ENCODE measurements around the gene ITGAL. TPM values are rescaled to one million over a fixed set of nuclear protein-coding genes. Genes with fewer than 3 reads are reported as not detected.
"Not testable (repeated sequence)": the region's sequence is repeated elsewhere in the genome, so short reads cannot be mapped to it uniquely, and the experiment has no call there.

ITGAL gene
- total RNA-seq, 2 donors from 2014 or later: 297 to 390 TPM

DNA sequence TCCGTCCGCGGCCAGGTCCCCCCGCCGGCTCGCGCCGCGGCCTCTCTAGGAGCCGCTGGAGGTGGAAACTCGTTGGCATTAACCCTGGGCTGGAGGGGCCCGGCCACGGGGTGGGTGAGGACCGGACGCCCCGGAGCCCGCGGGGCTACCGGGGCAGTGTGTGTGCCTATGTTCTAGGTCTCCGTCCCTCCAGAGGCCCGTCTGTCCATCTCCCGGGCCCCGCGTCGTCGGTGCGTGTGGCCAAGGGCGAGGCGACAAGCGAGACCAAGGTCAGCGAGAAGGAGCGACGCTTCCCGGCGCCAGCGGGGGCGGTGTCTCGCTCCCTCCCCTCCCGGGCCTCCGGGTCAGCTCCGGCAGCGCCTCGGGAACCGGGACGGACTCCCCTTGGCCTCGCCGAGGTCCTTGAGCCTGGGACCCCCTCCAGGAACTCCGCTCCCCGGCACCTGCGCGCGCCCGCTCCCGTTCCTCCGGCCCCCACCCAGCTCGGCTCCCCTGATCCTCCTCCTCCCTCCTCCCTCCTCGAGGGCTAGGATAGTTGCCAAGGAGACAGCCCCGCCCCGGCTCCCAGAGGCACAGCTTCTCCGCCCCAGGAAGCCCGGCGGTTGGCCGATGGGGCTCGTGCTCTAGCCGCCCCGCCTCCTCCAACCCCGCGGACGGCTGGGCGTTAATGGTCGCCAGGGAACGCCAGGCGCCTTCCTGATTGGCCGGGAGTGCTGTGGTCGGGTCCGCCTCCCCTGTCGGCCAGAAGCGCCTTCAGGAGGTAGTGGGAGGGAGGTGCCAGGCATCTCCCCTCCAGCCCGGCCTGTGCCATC, 54.5 kb downstream of the ITGAL start:
- ATAC-seq: peak; percentile 91
- Mint-ChIP-seq H3K36me3 (peaks cover 0 to 5% of the 10 kb centered on the region in 2 donors), H3K27ac (peak overlapping the region; percentile 79 to 90), H3K9me3 (no peaks in the 10 kb centered on the region)
- peak; percentile 93 to 95 for DNase-seq (ENCODE audit: low spot score in 2 of 2)

- Mint-ChIP-seq H3K27ac (peak overlapping the region; percentile 79 to 90), H3K9me3 (no peaks in the 10 kb centered on the region), H3K36me3 (no peaks in the 10 kb centered on the region)
- ATAC-seq: no peak
- no peak for DNase-seq (ENCODE audit: low spot score in 2 of 2)
These were observed 55.2 kb downstream of the ITGAL start for GRCh38 chr16:30527635-30528178.

GRCh38 chr16:30528799-30529457, 56.4 kb downstream of the ITGAL start:
- ATAC-seq: no peak
- Mint-ChIP-seq H3K27ac (no peak overlapping the region), H3K9me3 (no peaks in the 10 kb centered on the region), H3K36me3 (peaks cover 0 to 4% of the 10 kb centered on the region in 2 donors)
- no peak for DNase-seq (ENCODE audit: low spot score in 2 of 2)

GRCh38 chr16:30530163-30531037, 57.9 kb downstream of the ITGAL start:
- no peak for DNase-seq (ENCODE audit: low spot score in 2 of 2)
- peaks cover 7 to 11% of the 10 kb centered on the region in 2 donors for H3K36me3 Mint-ChIP-seq
- ATAC-seq: no peak
- H3K9me3 Mint-ChIP-seq: no peaks in the 10 kb centered on the region
- H3K27ac Mint-ChIP-seq: peak overlapping the region; percentile 27 to 88

GRCh38 chr16:30532285-30533145, 60.0 kb downstream of the ITGAL start:
- peak overlapping the region; percentile 96 to 98 for H3K27ac Mint-ChIP-seq

GRCh38 chr16:30533146-30533522, 60.6 kb downstream of the ITGAL start:
- H3K36me3 Mint-ChIP-seq: peaks cover 31 to 35% of the 10 kb centered on the region in 2 donors
- no peaks in the 10 kb centered on the region for H3K9me3 Mint-ChIP-seq
- H3K27ac Mint-ChIP-seq: peak overlapping the region; percentile 96 to 98
- ATAC-seq (no peak), DNase-seq (ENCODE audit: low spot score in 2 of 2) (no peak)

More at GRCh38 chr16:30532285-30533145, 60.0 kb downstream of the ITGAL start:
- DNase-seq (ENCODE audit: low spot score in 2 of 2) (no peak), ATAC-seq (no peak)
- Mint-ChIP-seq H3K36me3 (peaks cover 25 to 30% of the 10 kb centered on the region in 2 donors), H3K9me3 (no peaks in the 10 kb centered on the region)

GRCh38 chr16:30533748-30534367, 61.3 kb downstream of the ITGAL start:
- DNase-seq (ENCODE audit: low spot score in 2 of 2): no peak
- Mint-ChIP-seq H3K36me3 (peaks cover 35 to 36% of the 10 kb centered on the region in 2 donors), H3K27ac (peak overlapping the region; percentile 96 to 98), H3K9me3 (no peaks in the 10 kb centered on the region)
- peak; percentile 3 to 4 for ATAC-seq

DNA sequence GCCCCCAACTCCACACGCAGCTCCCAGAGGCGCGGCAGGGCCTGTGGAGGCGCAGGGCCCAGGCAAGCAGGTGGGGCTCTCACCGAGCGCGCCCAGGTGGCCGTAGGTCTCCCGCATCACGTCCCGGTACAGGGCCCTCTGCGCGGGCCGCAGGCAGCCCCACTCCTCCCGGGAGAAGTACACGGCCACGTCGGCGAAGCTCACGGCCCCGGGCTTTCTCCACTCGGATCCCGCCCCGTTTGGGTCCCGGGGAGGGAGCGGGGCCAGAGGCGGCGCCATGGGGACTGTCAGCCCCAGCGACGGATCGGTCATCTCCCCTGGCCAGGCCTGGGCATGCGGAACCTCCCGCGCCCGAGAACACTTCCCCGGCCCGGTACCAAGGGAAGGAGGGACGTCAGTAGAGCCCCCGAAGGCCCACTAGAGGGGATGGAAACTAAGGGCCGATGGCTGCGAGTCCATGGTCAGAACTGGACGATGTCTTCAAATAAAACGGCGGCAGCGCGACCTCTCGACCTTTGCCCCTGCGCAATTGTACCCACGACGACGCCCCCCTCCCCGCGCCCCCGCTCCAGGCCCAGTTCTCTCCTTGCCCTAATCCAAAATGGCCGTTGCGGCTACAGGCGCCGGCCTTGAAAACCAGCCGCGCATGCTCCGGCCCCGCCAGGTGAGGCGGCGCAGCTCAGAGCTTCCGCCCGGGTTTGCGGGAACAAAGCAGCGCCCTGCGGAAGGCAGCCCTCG, 62.0 kb downstream of the ITGAL start, which contains the start of gene ZNF747:
ZNF747 (minus strand) TSS at position 491 of the 738 bp plus-strand sequence; CDS start at position 312, 179 bp downstream.
- H3K9me3 Mint-ChIP-seq: no peaks in the 10 kb centered on the region
- peak within 1 kb of the TSS; percentile 96 to 99 for H3K27ac Mint-ChIP-seq
- peak; percentile 82 to 85 for ATAC-seq
- H3K36me3 Mint-ChIP-seq: peaks cover 35 to 36% of the 10 kb centered on the region in 2 donors
- peak; percentile 91 to 92 for DNase-seq (ENCODE audit: low spot score in 2 of 2)

DNA sequence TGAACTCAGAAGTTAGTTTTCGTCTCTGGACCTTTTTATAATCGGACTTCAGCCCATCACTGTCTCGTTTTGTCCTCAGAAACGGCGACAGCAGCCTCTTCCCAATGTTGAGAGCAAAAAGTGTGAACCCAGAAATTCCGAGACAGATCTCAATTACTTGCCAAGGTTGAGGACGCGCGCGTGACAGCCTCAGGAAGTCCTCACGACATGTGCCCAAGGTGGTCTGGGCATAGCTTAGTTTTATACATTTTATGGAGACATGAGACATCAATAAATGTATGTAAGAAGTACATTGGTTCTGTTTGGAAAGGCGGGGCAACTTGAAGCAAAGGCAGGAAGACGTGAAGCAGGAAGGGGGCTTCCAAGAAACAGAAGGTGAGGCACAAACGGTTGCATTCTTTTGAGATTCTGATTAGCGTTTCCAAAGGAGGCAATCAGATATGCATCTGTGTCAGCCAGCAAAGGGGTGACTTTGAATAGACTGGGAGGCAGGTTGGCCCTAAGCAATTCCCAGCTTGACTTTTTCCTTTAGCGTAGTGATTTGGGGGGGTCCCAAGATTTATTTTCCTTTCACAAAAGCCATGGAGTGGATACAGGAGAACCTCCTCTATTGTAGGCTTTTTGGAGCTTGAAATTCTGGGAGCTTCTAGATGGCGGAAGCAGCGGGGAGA, 62.7 kb downstream of the ITGAL start:
- peak overlapping the region; percentile 96 to 99 for H3K27ac Mint-ChIP-seq
- ATAC-seq (peak; percentile 28 to 31), DNase-seq (ENCODE audit: low spot score in 2 of 2) (no peak)
- H3K36me3 Mint-ChIP-seq: peaks cover 35 to 36% of the 10 kb centered on the region in 2 donors
- no peaks in the 10 kb centered on the region for H3K9me3 Mint-ChIP-seq

DNA sequence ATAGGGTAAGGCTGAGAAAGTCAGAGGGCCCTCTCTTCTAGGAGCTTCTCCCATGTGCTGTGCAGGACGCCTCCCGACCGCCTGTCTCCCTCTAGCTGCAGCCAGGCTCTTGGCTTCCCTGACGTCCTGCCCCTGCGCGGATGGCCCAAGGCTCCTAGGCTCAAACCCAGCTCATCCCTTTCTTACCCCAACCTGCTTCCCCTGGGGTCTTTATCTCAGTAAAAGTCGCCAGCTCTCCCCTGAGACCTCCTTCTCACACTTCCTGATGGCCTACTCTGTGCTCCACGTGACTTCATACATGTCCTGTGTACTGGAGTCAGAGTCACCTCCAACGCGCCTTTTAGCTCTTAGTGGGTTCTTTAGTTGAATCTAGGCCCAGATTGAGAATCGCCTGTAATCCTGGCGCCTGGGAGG, 63.2 kb downstream of the ITGAL start:
- Mint-ChIP-seq H3K27ac (peak overlapping the region; percentile 96 to 99), H3K9me3 (no peaks in the 10 kb centered on the region), H3K36me3 (peaks cover 35 to 36% of the 10 kb centered on the region in 2 donors)
- ATAC-seq (peak; percentile 70 to 76), DNase-seq (ENCODE audit: low spot score in 2 of 2) (peak; percentile 63 to 77)

DNA sequence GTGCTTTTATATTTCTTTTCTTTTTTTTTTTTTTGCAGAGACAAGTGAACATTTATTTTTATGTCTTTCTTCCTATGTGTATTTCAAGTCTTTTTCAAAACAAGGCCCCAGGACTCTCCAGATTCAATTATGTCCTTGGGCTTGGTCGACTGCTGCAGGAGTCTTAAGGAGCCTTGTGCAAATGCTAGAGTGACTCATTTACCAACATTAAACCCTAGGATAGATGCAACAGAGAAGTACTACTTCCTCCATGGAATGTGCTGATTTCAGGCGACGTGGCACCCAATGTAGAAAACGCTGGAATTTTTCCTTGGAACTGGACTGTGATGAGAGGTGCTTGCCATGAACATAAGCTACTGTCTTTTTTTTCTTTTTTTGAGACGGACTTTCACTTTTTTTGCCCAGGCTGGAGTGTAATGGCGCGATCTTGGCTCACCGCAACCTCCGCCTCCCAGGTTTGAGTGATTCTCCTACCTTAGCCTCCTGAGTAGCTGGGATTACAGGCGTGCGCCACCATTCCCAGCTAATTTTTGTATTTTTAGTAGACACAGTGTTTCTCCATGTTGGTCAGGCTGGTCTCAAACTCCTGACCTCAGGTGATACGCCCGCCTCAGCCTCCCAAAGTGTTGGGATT, 64.0 kb downstream of the ITGAL start:
- peaks cover 35 to 36% of the 10 kb centered on the region in 2 donors for H3K36me3 Mint-ChIP-seq
- not testable (repeated sequence) for DNase-seq (ENCODE audit: low spot score in 2 of 2); ATAC-seq; H3K9me3 Mint-ChIP-seq
- H3K27ac Mint-ChIP-seq: peak overlapping the region; percentile 96 to 99

DNA sequence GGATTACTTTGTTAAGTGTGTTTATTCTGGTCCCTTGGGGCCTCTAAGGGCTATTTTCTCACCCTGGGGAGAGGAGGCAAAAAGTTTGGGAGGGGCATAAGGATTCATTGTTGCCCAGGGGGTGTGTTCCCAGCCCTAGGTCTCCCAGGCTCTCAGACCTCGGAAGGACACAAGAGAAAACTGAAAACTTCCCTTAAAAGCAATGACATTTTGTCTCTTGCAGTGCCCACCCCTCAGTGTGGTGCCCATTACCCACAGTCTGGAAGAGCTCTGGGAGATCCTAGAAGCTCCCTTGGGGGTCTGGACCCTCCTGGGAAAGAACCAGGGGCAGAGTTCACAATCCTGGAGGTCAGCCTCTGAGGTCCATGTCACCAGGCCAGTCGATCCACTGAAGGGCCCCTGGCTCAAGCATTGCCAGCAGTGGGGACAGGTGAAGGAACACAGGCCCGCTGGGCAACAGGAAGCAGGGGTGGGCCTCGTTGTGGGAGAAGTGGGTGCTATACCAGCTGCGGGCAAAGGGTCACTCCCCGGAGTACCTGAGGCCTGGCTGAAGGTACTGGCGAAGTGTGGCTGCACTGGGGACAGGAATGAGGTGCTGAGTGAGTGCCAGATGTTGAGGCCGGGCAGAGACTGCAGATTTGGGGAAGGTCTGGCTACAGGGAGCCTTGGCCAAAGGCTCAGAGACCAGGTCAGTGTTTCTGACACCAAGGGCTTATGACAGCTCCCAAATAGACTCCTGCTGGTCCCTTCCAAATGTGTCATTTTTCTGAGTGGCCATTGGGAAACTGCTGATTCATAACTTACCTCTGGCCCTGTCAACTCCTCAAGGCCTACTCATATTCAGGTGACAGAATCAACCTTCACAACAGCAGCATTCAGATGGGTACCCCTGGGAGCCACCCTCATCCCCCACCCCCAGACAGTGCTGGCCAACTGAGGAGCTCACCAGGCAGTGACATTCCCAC, 66.7 kb downstream of the ITGAL start:
- ATAC-seq (no peak), DNase-seq (ENCODE audit: low spot score in 2 of 2) (no peak)
- no peak overlapping the region for H3K27ac Mint-ChIP-seq

More for the DNA sequence above, 66.7 kb downstream of the ITGAL start:
- Mint-ChIP-seq H3K9me3 (no peaks in the 10 kb centered on the region), H3K36me3 (peaks cover 32 to 35% of the 10 kb centered on the region in 2 donors)

Measured in activated naive CD4-positive, alpha-beta T cell treated with anti-CD3 and anti-CD28 coated beads, Interleukin-2, amount 50 U/mL, for 72 hours (primary cell).